Activated gamma-delta T cell treated with anti-CD3 and anti-CD28 coated beads, Interleukin-2, amount 50 U/mL, for 16 hours (primary cell): ENCODE data around the gene ITGB5.

Experiments
- DNase-seq: peaks from one replicate; pipeline ENCODE4 v3.0.0-alpha.2; 2020; ENCODE audit warnings: low read depth

ITGB5 gene

GRCh38 chr3:124887177-124887931, at the start of gene ITGB5:
ITGB5 (minus strand) TSS chr3:124887365; CDS start chr3:124887000, 365 bp downstream.
- DNase-seq: no peak

DNA sequence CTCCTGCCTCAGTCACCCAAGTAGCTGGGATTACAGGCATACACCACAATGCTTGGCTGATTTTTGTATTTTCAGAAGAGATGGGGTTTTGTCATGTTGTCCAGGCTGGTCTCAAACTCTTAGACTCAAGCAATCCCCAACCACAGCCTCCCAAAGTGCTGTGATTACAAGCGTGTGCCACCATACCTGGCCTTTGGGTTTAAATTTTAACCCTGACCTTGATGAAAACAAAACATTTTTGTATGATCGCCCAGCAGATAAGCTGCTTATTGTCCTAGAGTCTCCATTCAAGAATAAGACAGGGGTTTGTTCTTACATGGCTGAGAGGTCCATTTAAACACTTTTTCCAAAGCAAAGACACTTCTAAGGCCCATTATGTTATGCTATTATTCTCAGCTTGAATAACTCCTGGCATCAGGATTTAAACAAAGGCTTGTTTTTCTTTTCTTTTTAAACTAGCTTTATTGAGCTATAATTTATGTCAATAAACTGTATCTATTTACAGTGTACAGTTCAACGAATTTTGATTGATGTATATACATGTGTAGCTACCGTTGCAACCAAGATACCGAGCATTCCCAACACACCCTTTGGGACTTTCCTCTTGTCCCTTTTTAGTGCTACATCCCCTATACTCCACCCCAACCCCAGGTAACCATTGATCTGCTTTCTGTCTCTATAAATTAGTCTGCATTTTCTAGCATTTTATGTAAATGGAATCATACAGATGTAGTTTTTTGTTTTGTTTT, 48.8 kb upstream of the ITGB5 start:
- no peak for DNase-seq

GRCh38 chr3:124935264-124935663, 48.1 kb upstream of the ITGB5 start:
- no peak for DNase-seq

DNA sequence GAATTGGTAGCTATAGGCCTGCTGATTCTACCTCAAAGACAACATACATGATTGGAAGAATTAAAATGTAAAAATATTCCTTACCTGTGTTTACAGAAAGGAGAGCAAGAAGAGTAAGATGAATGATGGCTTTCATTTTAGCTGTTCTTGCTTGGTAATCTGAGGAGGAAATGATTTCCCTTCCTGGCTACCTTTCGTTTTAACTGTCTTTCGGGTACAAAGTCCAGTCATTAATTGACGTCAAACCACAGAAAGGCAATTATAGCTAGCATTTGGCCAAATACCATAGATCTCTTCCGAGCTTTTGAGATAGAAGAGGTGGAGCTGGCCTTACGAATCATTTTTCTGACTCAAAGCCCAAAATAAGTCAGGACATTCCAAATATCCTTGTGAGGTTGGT, 47.4 kb upstream of the ITGB5 start, which contains the start of gene MUC13:
MUC13 (minus strand) TSS at position 175 of the 400 bp plus-strand sequence; CDS start at position 136, 39 bp downstream.
- no peak for DNase-seq

GRCh38 chr3:124928333-124929202, 41.4 kb upstream of the ITGB5 start:
- DNase-seq: peak; percentile 36

- DNase-seq: no peak
Measured at GRCh38 chr3:124927574-124928045, 40.4 kb upstream of the ITGB5 start.

- DNase-seq: no peak
Measured at GRCh38 chr3:124926426-124927101, 39.4 kb upstream of the ITGB5 start.

DNA sequence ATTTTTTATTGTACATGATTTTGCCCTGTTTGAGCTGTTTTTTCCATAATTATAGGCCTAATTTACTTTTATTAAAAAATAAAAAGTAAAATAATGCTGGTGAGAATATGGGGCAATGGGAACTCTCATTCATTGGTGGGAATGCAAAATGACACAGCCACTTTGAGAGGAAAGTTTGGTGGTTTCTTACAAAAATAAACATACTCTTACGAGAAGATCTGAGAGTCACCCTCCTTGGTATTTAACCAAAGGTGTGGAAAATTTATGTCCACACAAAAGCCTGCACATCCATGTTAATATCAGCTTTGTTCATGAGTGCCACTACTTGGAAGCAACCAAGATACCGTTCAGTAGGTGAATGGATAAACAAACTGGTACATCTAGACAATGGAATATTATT, 37.6 kb upstream of the ITGB5 start:
- DNase-seq: no peak

- DNase-seq: no peak
Measured at GRCh38 chr3:124923833-124924232, 36.7 kb upstream of the ITGB5 start.

- no peak for DNase-seq
Measured at GRCh38 chr3:124920718-124921117, 33.6 kb upstream of the ITGB5 start.

- DNase-seq: no peak
Measured at GRCh38 chr3:124919756-124920155, 32.6 kb upstream of the ITGB5 start.

DNA sequence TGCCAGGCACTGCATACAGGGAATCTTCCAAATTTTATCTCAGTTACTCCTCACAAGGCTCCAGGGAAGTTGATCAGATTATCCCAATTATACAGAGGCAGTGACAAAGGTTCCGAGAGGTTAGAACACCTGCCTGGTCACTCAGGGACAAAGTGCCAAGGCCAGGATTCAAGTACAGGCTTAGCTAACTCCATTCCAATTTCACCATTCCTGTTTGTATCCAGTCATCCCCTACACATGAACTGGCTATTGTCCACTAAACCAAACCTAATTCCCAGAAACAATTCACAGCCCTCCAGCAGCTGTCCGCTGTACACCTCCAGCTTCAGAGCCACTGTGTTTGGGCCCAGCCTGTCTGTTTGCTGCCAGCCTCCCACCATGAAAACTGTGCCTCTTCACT, 31.4 kb upstream of the ITGB5 start:
- no peak for DNase-seq

GRCh38 chr3:124916837-124917409, 29.8 kb upstream of the ITGB5 start:
- DNase-seq: no peak

GRCh38 chr3:124915254-124915653, 28.1 kb upstream of the ITGB5 start:
- DNase-seq: no peak

DNA sequence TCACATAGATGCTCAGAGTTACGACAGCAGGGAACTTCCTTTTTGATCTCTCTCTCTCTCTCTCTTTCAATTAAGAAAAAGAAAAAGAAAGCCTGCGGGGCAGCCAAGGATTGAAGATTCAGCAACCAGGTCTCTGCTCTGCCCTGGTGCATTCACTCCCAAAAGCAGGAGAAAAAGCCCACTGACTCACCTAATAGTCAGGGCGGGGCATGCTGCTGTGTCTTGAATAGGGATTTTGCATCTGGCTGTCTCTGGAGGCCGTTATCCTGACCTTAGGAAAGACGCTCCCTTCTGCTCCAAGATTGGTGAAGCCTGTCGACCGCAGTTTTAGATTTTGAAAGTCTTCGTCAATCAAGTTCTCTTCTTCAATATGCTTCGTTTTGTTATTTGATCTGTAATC, 20.8 kb upstream of the ITGB5 start:
- no peak for DNase-seq

DNA sequence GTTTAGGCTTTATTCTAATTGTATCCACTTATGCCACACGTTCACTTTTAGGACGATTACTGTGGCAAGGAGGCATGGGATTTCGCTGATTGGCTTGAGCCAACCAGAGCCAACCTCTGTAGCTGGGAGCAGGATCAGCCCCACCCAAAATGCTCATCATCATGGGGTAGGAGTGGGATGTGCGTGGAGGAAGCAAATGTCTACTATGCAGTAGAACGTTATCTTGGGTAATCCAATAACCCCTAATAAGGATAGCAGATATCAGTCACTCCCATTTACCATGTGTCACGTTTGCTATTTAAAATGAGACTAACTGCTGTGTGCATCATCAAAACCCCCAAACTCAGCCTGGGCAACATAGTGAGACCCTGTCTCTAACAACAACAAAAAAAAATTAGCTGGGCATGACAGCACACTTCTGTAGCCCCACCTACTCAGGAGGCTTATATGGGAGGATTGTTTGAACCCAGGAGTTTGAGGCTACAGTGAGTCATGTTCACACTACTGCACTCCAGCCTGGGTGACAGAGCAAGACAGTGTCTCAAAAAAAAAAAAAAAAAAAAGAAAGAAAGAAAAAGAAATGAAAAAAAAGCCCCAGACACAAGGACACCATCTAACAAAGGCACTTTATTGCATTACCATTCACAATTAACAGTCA, 17.8 kb upstream of the ITGB5 start:
- no peak for DNase-seq

DNA sequence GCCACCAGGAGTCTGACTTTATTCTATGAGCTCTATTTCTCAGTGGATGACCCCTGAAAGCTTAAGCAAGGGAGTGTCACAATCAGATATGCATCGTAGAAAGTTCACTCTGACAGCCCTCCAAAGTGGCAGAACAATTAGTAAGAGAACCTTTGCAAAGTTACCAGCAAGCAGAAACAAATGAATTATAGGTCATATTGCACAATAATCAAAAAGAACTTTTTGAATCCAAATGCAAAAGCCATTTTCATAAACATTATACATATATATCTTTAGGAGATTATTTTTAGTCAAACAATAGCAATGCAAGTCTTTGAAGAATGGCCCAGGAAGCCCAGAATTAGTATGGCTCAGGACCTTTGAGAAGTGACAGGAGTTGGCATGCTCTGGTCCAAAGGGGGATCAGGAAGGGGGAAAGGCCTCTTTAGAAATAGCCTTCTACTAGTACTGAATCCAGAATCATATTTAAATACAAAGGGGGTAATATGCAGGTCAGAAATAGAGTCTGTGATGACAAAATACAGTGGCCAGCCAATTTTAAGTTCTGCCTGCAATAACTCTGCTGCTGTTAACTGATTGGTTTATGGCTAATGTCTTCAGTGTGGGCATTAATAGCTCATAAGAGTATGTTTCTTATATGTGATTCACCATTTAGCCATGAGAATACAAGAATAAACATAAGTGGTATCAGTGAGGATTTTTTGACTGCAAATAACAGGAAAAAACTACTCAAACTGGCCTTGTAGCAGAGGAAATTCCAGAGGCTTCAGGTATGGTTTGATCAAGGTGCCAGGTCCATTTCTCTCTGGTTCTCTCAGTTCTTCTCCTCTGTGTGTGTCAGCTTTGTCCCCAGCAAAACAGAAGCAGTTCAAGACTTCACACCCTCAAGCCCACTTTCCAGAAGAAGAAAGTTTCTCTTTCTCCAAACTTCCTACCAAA, 17.0 kb upstream of the ITGB5 start:
- DNase-seq: no peak

DNA sequence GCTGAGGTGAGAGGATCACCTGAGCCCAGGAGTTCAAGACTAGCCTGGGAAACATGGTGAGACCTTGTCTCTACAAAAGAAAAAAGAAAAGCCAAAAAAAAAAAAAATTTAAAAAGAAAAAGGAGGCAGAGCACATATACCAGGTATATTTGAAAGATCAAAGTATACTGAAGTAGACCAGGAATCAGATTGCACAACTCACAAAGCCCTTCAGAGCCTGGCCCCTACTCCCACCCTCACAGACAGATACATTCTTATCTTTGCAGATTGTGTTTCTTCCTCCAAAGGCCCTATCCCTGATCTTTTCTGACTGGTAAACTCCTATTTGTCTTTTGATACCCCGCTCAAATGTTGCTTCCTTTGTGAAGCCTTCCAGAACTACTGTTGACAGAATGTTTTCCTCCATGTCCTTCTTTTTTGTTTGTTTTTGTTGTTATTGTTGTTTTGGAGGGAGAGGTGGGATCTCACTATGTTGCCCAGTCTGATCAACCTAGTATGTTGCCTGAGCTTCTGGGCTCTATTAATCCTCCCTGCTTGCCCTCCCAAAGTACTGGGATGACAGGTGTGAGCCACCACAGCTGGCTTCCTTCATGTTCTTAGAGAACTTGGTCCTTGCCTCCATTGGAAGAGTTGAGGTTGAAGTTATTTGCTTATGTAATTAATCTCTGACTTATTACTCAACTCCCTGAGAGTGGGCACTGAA, 9.8 kb upstream of the ITGB5 start:
- no peak for DNase-seq

DNA sequence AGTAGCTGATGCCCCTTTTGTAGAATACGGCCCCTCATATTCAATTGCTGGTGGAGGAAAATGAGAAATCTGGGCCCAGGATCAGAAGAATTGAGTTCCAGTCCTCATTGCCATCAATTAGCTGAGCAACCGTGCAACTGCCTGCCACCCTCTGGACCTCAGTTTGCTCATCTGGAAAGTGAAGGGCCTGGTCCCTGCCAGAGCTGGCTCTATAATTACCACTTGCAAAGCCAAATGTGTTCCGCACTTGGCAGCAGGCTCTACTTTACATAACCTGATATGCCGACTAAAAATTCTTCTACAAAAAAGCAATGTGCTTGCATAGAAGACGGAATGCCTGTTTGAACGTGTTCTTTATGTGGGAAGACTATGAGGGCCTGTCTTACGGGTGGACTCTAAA, 8.6 kb upstream of the ITGB5 start:
- DNase-seq: no peak
